Right lobe of liver (tissue), 4 donors: Measurements from ENCODE around the gene TRAF3IP1.

Source experiments
- CTCF ChIP-seq, 4 donors: fragments of 200-600 bp in 3 of 4; fragments of 450-650 bp in 1 of 4; IDR thresholded peaks; one replicate each; pipeline versions ENCODE4 v1.5.1 to v1.8.0; 2016 to 2022; ENCODE audit warnings: antibody characterized with exemption in 4 of 4, mild to moderate bottlenecking in 2 of 4
- POLR2A ChIP-seq: fragments of 450-650 bp; IDR thresholded peaks from one replicate; pipeline ENCODE4 v1.6.1; 2017; ENCODE audit warnings: antibody characterized with exemption, mild to moderate bottlenecking
- donor health status: DM: no; HTN: no; CAD: no.
- donor health status: DM: no; HTN: no; CAD: no.
- donor health status: DM: no; HTN: yes; CAD: no.

GRCh38 chr2:238398577-238398976 is 78.3 kb downstream of the TRAF3IP1 start:
- TF ChIP-seq CTCF (IDR thresholded peaks at IDR 0.05) (no peak), POLR2A (no peak)
